IPS-NIHi7 (cell line): ENCODE measurements around the gene LITAFD.
"Not testable (repeated sequence)": the region's sequence is repeated elsewhere in the genome, so short reads cannot be mapped to it uniquely, and the experiment has no call there.

Source experiments
- DNase-seq: peaks from one replicate; pipeline ENCODE4 v3.0.0; 2012; ENCODE audit warnings: mixed read lengths; ENCODE audit errors: extremely low spot score

LITAFD gene

DNA sequence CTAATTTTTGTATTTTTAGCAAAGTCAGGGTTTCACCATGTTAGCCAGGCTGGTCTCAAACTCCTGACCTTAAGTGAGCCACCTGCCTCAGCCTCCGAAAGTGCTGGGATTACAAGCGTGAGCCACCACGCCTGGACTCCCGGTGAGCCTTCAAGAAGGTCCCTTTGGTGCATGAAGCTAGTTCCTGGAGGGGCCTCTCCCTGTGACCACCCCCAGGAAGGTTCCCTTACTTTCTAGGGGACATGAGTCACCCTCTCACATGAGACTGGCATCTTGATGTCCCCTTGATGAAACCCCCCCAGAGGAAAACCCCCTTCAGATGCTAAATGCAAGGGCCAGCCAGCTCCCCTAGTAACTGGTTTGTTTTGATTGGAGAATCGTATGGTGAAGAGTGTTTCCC, 26.2 kb upstream of the LITAFD start:
- no peak for DNase-seq

DNA sequence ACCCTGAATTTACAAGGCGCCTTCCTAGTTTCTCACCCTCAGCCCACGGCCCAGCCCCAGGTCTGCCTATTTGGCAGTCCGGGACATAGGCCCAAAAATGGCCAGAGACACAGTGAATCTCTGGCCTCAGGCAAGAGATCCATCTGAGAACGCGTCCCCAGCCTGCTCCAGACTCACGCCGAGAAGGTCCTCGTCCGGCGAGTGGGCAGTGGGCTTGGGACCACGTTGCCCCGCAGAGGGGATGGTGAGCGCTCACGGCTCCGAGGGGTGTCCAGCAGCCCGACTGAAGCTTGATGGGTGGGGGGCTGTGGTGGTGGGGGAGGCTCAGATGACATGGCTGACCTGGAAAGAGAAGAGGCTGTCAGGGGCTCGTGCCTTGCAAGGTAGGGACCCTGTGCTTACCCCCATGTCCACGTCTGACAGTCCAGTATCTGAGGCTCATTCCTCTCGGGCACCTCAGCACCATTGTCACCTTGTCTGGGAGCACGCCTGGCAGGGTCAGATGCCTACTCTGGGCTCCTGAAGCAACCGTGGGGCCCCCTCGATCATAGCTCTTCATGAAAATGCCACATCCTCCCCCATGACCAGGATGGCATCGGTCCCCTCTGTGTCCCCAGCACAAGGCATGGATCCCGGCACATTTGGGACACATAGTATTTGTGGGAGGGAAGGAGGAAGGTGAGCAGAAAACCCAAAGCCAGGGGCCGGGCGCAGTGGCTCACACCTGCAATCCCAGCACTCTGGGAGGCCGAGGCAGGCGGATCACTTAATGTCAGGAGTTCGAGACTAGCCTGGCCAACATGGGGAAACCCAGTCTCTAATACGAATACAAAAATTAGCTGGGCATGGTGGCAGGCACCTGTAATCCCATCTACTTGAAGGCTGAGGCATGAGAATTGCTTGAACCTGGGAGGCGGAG, 22.9 kb upstream of the LITAFD start:
- no peak for DNase-seq

DNA sequence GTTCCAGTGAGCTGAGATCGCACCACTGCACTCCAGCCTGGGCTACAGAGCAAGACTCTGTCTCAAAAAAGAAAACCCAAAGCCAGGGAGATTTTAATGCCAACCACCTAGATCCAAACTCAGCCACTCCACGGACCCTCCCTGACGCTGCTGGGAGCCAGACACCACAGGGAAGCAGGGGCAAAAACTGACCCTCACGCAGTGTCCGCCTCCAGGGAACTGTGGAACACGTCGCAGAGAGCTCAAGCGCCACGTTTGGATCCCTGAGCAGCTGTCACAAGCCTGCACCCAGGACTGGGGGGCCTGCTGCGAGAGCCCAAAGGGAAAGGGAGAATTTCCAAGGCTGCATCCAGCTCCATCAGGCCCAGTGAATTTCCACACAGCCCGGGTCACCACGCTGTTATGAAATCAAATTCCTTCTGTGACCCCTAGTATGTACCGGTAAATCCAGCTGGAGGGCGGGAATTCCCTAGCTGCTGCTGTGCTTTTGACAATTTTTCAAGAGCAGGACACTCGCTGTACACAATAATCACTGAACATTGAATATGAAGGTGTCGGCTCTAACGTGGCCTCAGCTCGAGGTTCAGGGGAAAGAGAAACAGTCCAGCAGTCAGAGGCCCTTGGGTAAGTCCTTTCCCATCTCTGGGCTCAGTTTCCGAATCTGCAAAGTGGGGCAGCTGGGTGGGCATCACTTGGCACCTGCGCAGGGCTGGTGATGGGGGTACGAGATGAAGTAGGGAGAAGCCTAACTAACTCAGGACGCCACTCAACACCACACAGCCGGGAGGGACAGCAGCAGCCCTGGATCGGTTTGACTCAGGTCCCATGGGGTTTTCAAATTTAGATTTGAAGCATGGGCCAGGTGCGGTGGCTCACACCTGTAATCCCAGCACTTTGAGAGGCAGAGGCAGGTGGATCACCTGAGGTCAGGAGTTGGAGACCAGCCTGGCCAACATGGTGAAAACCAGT, 22.0 kb upstream of the LITAFD start:
- DNase-seq = no peak

DNA sequence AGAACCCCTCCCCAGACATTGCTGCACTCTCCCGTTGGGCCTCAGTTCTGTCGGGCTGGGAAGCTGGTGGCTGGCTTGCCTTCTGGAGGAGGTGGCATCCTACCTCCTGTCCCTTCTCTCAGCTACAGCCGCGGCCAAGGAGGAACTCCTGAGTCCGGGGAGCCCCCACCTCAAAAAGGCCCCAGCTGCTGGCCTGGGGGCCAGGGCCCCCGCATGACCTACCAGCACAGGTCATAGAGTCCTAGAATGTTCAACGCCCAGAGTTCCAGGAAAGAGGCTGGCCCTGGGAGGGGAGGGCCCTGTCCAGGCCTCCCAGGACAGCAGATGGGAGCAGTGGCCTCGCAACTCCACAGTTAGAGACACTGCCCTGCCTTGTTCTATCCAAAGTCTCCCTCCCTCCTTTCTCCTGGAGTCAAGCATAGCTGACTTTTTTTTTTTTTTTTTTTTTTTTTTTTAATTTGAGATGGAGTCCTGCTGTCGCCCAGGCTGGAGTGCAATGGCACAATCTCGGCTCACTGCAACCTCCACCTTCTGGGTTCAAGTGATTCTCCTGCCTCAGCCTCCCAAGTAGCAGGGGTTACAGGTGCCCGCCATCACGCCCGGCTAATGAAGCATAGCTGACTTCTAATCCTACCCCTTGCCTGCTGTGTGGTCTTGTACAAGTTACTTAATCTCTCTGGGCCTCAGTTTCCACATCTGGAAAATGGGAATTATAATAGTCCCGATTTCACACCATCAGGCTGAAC, 20.4 kb upstream of the LITAFD start:
- no peak for DNase-seq

DNA sequence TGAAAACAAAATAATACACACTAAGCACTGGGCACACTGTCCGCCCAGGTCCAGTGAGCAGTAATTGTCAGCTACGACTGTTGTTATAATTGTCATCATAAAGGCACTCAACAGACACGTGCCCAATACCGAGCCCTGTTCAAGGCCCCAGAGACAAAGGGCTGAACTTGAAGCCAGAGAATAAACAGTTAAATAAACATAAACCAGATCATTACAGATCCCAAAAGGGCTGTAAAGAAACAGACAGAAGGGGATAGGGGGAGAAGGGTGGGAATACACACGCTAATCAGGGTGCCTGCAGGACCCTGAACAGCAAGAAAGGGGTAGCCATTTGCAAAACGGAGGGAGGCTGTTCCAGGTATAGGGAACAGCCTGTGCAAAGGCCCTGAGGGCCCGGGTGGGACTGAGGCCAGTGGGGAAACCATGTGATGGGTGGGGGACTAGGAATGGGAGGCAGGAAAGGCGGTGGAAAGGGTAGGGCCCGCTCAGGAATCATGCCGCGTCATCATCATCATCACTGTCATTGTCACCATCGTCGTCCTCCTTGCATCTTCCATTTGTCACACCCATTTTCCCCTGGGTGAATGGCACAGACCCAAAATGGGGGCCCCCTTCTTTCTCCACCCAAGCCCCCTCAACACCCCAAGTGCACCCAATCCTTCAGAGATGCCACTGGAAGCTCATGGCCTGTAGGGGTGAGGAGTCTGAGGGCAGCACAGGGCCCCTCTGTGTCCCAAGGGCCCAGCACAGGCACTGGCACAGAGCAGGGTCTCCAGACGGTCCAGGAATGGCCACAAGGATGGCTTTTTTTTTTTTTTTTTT, 19.6 kb upstream of the LITAFD start:
- DNase-seq = no peak

DNA sequence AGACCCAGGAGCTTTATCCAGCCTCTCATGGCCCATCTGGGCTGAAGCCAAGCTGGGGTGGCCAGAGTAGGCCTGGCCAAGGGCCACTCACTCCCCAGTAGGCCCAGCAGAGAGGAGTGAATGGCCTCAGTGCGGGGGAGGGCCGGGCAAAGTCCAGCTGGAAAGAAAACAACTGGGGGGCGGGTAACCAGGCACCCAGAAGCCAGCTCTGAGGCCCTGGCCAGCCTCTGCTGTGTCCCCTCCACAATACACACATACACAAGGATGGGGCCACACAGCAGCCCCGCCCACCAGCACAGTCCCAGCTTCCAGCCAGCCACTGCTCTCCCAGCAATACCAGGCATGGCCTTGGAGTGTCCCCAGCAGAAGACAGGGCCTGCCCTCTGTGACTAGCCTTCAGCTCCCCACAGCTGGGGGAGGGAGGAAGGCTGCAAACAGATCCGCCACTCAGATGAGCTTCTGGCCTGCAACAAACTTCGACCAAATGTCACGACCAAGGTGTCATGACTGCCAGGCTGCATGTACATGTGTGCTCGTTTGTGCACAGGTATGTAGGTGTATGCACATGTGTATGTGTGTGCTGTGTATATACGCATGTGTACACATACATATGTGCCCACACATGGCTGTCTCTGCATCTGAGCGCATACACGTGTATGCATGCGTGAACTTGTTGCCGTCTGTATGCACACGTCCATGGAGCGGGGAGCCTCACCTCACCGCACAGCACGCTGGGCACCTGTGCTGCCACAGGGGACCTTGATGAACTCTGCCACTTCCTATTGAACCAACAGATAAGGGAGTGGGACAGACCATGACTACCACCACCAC, 18.3 kb upstream of the LITAFD start:
- no peak for DNase-seq

DNA sequence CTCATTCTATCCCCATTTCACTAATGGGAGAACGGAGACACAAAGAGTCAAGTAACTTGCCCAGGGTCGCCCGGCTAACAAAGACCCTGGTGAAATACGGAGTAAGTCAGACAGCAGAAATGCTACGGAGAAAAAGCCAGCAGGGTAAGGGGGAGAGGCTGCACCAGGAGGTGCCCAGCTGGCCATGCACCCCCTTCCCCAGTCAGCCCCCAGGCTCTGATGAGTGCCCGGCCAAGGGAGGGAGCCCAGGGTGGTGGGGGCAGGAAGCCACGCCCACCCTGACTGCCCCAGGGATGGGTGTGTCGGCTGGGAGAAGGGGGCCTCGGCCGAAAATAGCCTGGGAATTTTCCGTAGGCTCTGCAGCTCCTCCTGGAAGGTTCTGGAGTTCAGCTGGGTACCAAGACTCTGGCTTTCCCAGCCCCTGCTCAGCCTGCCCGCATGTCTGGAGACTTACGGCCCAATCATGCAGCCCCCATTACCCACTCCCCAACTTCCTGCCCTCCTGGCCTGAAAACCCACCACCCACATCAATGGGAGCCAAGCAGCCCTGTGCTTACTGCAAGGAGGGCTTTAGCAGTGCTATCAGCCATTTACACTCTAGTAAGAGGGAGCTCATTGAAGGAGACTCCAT, 17.6 kb upstream of the LITAFD start:
- DNase-seq = no peak

DNA sequence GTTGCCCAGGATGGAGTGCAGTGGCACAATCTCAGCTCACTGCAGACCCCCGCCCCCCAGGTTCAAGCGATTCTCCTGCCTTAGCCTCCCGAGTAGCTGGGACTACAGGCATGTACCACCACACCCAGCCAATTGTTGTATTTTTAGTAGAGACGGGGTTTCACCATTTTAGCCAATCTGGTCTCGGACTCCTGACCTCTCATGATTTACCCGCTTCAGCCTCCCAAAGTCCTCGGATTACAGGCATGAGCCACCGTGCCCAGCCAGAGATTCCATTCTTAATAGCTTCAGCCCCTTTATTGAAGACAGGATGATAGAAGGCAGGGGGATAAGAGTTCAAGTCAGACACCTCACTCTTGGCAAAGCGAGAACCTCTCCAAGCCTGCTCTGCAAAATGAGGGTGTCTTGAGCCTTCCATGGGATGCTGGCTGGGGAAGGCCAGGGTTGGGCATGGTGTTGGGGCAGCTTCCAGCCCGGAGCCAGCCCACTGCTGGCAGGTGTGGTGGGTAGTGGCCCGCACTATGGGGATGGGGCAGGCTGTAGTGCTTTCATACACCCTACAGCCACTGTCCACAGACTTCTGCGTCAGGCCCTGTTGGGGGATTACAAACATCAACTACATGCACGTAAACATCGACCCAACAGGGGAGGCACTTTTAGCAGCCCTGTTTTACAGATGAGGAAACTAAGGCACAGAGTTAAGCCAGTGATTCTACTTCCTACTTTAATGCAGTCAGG, 16.8 kb upstream of the LITAFD start:
- DNase-seq = no peak

DNA sequence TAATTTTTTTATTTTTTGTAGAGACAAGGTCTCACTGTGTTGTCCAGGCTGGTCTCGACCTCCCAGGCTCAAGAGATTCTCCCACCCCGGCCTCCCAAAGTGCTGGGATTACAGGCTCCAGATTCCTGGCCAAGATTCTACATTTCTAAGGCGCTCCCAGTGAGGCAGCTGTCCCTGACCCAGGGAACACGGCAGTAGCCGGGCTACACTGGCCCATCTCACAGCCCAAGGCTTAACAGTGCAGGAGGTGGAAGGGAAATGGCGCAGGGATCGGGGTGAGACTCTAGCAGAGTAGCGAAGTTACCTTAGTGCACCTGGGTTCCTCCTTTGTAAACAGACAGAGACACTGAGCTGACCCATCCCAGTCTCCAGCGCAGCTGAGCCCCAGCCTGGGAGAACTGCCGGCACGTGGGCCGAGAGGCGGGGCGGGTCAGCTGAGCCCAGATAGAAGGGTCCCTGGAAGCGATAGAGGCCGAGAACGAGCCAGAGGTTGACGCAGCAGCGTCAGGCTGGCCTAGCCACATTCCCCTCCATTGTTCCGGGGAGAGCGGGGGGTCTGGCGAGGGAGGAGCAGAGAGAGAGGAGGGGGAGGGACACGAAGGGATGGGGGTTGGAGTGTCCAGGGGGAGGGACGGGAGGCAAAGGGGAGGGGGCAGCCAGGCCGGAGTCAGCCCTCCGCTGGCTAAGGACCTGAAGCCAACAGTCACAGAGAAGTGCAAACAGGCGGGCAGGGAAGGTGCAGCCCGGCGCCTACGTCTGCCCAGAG, 15.8 kb upstream of the LITAFD start:
- peak; percentile 83 for DNase-seq

DNA sequence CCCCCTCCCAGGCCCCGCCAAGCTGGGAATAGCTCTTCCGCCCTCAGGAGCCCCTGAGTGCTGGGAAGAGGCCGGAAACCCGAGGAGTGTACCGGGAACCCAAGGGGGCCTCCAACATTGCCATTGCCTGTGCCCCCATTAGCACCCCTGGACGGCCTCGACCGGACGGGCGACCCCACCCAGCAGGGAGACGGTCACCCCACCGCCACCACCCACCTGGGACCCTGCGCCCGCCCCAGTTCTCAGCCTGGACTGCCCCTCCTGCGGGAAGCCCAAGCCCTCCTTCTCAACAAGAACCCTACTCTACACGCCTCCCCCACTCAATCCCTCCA, 15.3 kb upstream of the LITAFD start:
- DNase-seq = no peak

DNA sequence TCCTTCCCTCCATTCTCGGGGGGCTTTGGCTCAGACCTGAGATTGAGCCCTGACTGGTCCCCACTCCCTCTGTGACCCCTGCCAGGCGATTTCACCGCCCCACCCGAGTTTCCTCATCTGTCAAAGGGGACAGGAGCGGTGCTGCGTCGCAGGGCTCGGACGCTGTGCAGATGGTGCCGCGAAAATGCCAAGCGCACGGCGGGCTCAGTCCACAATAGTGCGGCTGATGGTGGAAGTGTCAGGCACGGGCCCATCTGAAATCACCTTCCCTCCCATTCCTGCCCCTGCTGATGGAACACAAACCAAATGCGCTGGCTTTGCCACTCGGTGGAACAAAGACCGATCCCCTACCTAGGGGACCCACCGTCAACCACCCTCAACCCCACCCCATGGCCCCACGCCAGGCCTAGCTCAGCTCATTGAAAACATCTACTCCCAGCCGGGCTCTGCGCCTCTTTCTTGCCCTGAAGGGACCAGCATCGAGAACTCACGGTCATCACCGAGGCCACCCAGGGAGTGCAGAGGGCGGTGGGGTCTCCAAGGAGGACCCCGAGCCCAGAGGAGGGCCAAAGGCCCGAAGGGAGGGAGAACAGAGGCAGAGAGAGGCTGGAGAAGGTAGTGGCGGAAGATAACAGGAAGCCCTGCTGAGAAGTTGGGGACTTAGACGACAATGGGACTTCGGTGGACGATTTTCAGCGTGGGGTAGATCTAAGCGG, 14.8 kb upstream of the LITAFD start:
- no peak for DNase-seq

DNA sequence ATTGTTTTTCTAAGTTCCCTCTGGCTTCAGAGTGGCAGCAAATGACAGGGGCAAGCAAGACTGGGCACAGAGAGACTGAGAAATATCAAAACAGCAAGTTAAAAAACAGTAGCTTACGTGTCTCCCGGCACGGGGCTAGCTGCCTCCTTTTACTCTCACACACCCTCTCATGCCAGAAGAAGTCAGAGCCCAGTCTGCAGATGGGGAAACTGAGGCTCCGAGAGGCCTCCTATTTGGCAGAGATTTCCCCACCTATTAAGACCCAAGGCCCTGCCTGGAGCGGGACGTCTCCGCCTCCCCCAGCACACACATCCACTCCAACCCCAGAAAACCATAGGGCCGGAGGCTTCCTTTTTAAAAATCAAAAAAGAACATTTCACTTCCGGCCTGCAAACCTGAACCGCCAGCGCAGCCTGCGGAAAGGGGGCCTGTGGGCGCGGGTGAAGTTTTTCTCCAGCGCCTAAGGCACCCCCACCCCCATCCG, 14.2 kb upstream of the LITAFD start:
- no peak for DNase-seq

DNA sequence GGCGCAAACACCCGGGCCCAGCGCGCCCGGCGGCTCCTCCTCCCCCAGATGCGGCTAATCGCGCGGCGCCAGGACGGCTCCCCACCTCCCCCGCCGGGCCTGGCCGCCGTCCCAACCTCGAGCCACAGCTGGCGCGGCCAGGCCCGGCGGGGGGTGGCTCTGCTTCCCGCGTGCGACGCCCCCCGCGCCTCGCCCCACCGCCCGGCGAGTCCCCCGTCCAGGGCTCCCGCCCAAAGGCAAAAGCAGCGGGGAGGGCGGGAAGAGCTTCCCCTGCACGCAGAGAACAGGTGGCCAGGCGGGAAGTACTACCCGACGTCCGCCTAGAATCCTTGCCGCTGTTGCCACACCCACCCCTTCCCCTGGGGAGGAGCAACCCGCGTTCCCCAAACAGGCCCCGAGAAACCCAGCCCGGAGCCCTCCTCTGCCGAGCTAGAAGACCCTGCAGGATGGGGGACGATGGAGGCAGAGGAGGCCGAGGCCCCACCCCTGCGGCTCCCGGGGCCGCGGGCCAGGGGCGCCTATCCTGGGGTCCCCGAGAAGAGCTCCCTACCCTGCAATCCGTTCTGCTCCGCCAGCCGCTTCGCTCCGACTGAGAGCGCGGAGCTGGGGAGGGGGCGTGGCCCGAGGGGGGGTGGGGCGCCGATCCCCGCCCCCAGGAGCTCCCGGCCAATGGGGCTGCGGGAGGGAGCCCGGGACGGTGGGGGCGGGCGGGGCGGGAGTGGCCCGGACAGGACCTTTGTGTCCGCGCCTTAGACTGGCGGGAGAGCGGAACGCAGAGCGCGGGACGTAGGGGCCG, 13.5 kb upstream of the LITAFD start, which contains the start of gene CARHSP1:
Gene CARHSP1, minus strand, starts transcription at position 591 of the 796 bp plus-strand sequence. CDS start 9,678 bp downstream, outside the sequence.
- DNase-seq = peak; percentile 96

DNA sequence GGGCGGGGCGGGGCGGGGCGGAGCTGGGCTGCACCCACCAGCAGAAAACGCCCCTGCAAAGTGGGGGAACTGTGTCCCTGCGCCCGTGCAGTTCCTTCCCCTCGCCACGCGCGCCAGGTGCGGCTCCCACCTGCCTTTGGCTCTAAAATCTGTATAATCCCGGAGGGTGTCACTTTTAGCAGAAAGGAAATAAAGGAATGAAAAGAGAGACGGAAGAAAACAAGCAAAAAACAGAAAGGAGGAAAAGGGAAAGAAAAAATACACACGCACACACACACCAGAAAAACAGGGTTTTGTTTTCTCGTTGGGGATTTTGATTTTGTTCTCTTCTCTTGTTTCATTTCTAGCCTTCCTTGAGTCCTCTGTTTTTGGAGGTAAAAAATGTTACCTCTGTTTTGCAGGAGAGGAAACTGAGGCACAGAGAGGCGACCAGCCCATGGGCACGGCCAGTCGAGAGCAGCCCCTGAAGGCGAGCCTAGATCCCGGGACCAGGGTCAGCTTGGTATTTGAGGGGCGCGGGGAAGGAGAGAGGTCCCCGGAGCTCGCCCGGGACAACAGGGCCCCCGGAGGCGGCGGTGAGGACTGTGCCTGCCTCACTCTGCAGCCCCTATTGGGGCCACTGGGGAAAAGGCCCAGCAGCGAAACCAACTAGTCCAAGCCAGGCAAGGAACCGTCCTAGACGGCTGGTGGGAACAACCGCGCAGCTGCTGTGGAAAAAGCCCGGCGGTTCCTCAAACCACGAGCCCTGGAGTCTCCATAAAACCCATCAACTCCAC, 12.8 kb upstream of the LITAFD start:
- DNase-seq = peak; percentile 64

DNA sequence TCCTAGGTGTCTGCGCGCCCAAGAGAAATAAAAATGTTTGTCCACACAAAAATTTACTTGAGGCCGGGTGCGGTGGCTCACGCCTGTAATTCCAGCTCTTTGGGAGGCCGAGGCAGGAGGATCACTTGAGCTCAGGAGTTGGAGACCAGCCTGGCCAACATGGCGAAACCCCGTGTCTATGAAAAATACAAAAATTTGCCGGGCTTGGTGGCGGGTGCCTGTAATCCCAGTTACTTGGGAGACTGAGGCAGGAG, 12.2 kb upstream of the LITAFD start:
- DNase-seq = not testable (repeated sequence)

DNA sequence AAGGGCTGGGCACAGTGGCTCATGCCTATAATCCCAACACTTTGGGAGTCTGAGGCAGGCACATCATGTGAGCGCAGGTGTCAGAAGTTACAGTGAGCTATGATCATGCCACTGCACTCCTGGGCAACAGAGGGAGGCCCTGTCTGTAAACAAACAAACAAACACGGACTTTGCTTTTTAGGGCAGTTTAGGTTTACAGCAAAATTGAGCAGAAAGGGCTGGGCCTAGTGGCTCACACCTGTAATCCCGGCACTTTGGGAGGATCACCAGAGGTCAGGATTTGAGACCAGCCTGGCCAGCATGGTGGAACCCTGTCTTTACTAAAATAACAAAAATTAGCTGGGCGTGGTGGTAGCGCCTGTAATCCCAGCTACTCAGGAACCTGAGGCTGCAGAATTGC, 10.1 kb upstream of the LITAFD start:
- no peak for DNase-seq
